H9 (cell line): ENCODE measurements around the gene BIVM. TPM values are rescaled to one million over a fixed set of nuclear protein-coding genes. Genes with fewer than 3 reads are reported as not detected.

Source experiments
- DNase-seq: peaks from one replicate; pipeline ENCODE4 v3.0.0-alpha.2; 2017
- H2AFZ ChIP-seq: one replicate; pipeline ENCODE4 v1.6.1; 2013; ENCODE audit warnings: mild to moderate bottlenecking, low read length, control low read depth, moderate library complexity
- H2AK5ac ChIP-seq: 2 replicates; pipeline ENCODE4 v1.6.1; 2013; ENCODE audit warnings: low read length, control low read depth, mixed read lengths; ENCODE audit not compliant: insufficient read length
- H2BK120ac ChIP-seq: one replicate; pipeline ENCODE4 v1.6.1; 2013; ENCODE audit warnings: low read depth, mild to moderate bottlenecking, low read length, control low read depth, inconsistent platforms; ENCODE audit not compliant: poor library complexity, severe bottlenecking
- H2BK12ac ChIP-seq: 2 replicates; pipeline ENCODE4 v1.6.1; 2013; ENCODE audit warnings: low read length, control low read depth, mixed read lengths, low read depth; ENCODE audit not compliant: insufficient read length
- H2BK15ac ChIP-seq: 2 replicates; pipeline ENCODE4 v1.6.1; 2013; ENCODE audit warnings: low read depth, low read length, control low read depth
- H2BK20ac ChIP-seq: one replicate; pipeline ENCODE4 v1.6.1; 2013; ENCODE audit warnings: low read depth, mild to moderate bottlenecking, low read length, control low read depth, inconsistent platforms; ENCODE audit not compliant: poor library complexity, severe bottlenecking
- H2BK5ac ChIP-seq: 2 replicates; pipeline ENCODE4 v1.6.1; 2013; ENCODE audit warnings: low read length, control low read depth, mixed read lengths; ENCODE audit not compliant: insufficient read length
- H3K14ac ChIP-seq: 2 replicates; pipeline ENCODE4 v1.6.1; 2013; ENCODE audit warnings: low read length, control low read depth; ENCODE audit not compliant: insufficient read depth
- H3K18ac ChIP-seq: 2 replicates; pipeline ENCODE4 v1.6.1; 2013; ENCODE audit warnings: low read depth, mild to moderate bottlenecking, mixed read lengths, low read length, control low read depth; ENCODE audit not compliant: insufficient read length
- H3K23ac ChIP-seq: 2 replicates; pipeline ENCODE4 v1.6.1; 2013; ENCODE audit warnings: low read length, control low read depth, mixed read lengths, low read depth; ENCODE audit not compliant: insufficient read length
- H3K23me2 ChIP-seq: 2 replicates; pipeline ENCODE4 v1.6.1; 2013; ENCODE audit warnings: low read depth, mild to moderate bottlenecking, mixed read lengths, low read length, control low read depth; ENCODE audit not compliant: insufficient read length, poor library complexity, severe bottlenecking
- H3K27ac ChIP-seq: 2 replicates; pipeline ENCODE4 v1.5.1; 2013; ENCODE audit warnings: low read length, control low read depth, mixed read lengths, low read depth; ENCODE audit not compliant: insufficient read length
- H3K27me3 ChIP-seq: 2 replicates; pipeline ENCODE4 v1.6.1; 2013; ENCODE audit warnings: low read length, control low read depth, inconsistent platforms; ENCODE audit not compliant: insufficient read depth
- H3K4ac ChIP-seq: 2 replicates; pipeline ENCODE4 v1.6.1; 2013; ENCODE audit warnings: low read depth, mild to moderate bottlenecking, control low read depth, inconsistent platforms, low read length, moderate library complexity
- H3K4me1 ChIP-seq: 2 replicates; pipeline ENCODE4 v1.6.1; 2013; ENCODE audit warnings: low read length, control low read depth, inconsistent platforms; ENCODE audit not compliant: insufficient read depth
- H3K4me2 ChIP-seq: 2 replicates; pipeline ENCODE4 v1.6.1; 2013; ENCODE audit warnings: low read length, control low read depth, mixed read lengths; ENCODE audit not compliant: insufficient read length, insufficient read depth
- H3K56ac ChIP-seq: 2 replicates; pipeline ENCODE4 v1.6.1; 2013; ENCODE audit warnings: low read depth, mild to moderate bottlenecking, mixed read lengths, low read length, control low read depth; ENCODE audit not compliant: insufficient read length
- H3K79me1 ChIP-seq: 2 replicates; pipeline ENCODE4 v1.6.1; 2013; ENCODE audit warnings: low read depth, mild to moderate bottlenecking, moderate library complexity, low read length, control low read depth, inconsistent platforms; ENCODE audit not compliant: insufficient read depth, poor library complexity, severe bottlenecking
- H3K79me2 ChIP-seq: 2 replicates; pipeline ENCODE4 v1.6.1; 2013; ENCODE audit warnings: low read length, control low read depth, inconsistent platforms; ENCODE audit not compliant: insufficient read depth
- H3K9ac ChIP-seq: 2 replicates; pipeline ENCODE4 v1.6.1; 2013; ENCODE audit warnings: low read length, control low read depth, mixed read lengths; ENCODE audit not compliant: insufficient read length; ENCODE audit errors: extremely low read depth
- H3K9me3 ChIP-seq: one replicate; pipeline ENCODE4 v1.6.1; 2013; ENCODE audit warnings: low read depth, low read length, inconsistent platforms; ENCODE audit not compliant: control insufficient read depth
- H3T11ph ChIP-seq: one replicate; pipeline ENCODE4 v1.6.1; 2013; ENCODE audit warnings: mild to moderate bottlenecking, low read length, control low read depth, inconsistent platforms
- H4K20me1 ChIP-seq: one replicate; pipeline ENCODE4 v1.6.1; 2013; ENCODE audit not compliant: control insufficient read depth, insufficient read length, insufficient read depth
- H4K5ac ChIP-seq: 2 replicates; pipeline ENCODE4 v1.6.1; 2013; ENCODE audit warnings: low read depth, mild to moderate bottlenecking, mixed read lengths, low read length, control low read depth; ENCODE audit not compliant: insufficient read length
- H4K8ac ChIP-seq: replicated peaks from 2 replicates; pipeline ENCODE4 v1.6.1; 2013; ENCODE audit warnings: low read length, control low read depth, mixed read lengths, low read depth; ENCODE audit not compliant: insufficient read length
- H4K91ac ChIP-seq: 2 replicates; pipeline ENCODE4 v1.6.1; 2013; ENCODE audit warnings: low read depth, mild to moderate bottlenecking, moderate library complexity, mixed read lengths, low read length, control low read depth; ENCODE audit not compliant: insufficient read length
- H3K27ac Mint-ChIP-seq, 3 experiments: 2 replicates in 2 of 3; 3 replicates in 1 of 3; pipeline ENCODE4 v1.8.0; 2020 to 2021; ENCODE audit warnings: mixed read lengths in 3 of 3, mild to moderate bottlenecking in 1 of 3, moderate library complexity in 1 of 3
- H3K27me3 Mint-ChIP-seq: 2 replicates; pipeline ENCODE4 v1.8.0; 2021; ENCODE audit warnings: low read depth, mild to moderate bottlenecking, moderate library complexity, mixed read lengths
- H3K36me3 Mint-ChIP-seq, 3 experiments: 2 replicates in 2 of 3; 3 replicates in 1 of 3; pipeline ENCODE4 v1.8.0; 2020 to 2021; ENCODE audit warnings: low read depth in 3 of 3, mixed read lengths in 3 of 3; ENCODE audit not compliant: insufficient read depth in 1 of 3
- H3K4me1 Mint-ChIP-seq, 2 experiments: 2 replicates each; pipeline ENCODE4 v1.8.0; 2020; ENCODE audit warnings: mixed read lengths in 2 of 2
- H3K4me3 Mint-ChIP-seq, 2 experiments: 2 replicates in 1 of 2; 3 replicates in 1 of 2; pipeline ENCODE4 v1.8.0; 2020 to 2021; ENCODE audit warnings: mild to moderate bottlenecking in 2 of 2, mixed read lengths in 2 of 2, moderate library complexity in 1 of 2
- H3K9me3 Mint-ChIP-seq, 2 experiments: 2 replicates in 1 of 2; 3 replicates in 1 of 2; pipeline ENCODE4 v1.8.0; 2020; ENCODE audit warnings: mild to moderate bottlenecking in 2 of 2, mixed read lengths in 2 of 2, moderate library complexity in 1 of 2
- CTCF ChIP-seq: fragments of 200-600 bp; sonication (generic); conservative IDR thresholded peaks from 3 replicates; pipeline ENCODE4 v1.8.0; 2021; ENCODE audit warnings: antibody characterized with exemption, mild to moderate bottlenecking
- whole genome bisulfite sequencing: extraction: QIAGEN DNeasy Blood & Tissue Kit; methylation state at CpG from one replicate; pipeline ENCODE4 v1.1.7; 2013; ENCODE audit warnings: missing lambda C conversion rate, low lambda C conversion rate, mixed read lengths; ENCODE audit not compliant: insufficient read length; ENCODE audit errors: extremely low coverage; 5-methylcytosine and 5-hydroxymethylcytosine counted together
- total RNA-seq: library from RNA; stranded (reverse); gene quantifications from 2 replicates; pipeline ENCODE4 v1.2.1, GENCODE V29; 2021

Gene BIVM
- total RNA-seq, 1 experiment from 2014 or later, result 9.0 TPM

- Histone ChIP-seq H3K9ac (no peak overlapping the region), H2AK5ac (no peak overlapping the region), H3K79me1 (no peaks in the 10 kb centered on the region), H2BK12ac (no peak overlapping the region), H3K9me3 (no peaks in the 10 kb centered on the region), H3K27ac (no peak overlapping the region), H4K20me1 (no peaks in the 10 kb centered on the region), H3K4me2 (no peak overlapping the region), H3K14ac (no peak overlapping the region), H3K27me3 (no peaks in the 10 kb centered on the region), H4K8ac (no peak overlapping the region), H3K56ac (no peak overlapping the region), H2BK5ac (no peak overlapping the region), H2BK15ac (no peak overlapping the region), H2AFZ (no peak overlapping the region), H3T11ph (no peak overlapping the region), H4K5ac (no peak overlapping the region), H3K18ac (no peak overlapping the region), H3K23me2 (no peaks in the 10 kb centered on the region), H3K4ac (no peak overlapping the region), H2BK20ac (no peak overlapping the region), H3K4me1 (no peaks in the 10 kb centered on the region), H4K91ac (no peak overlapping the region), H2BK120ac (no peak overlapping the region), H3K23ac (no peak overlapping the region), H3K79me2 (no peaks in the 10 kb centered on the region)
- no peaks in the 10 kb centered on the region for H3K9me3 Mint-ChIP-seq
- no peaks in the 10 kb centered on the region; a peak in 2 of 7 replicates for H3K36me3 Mint-ChIP-seq
- H3K27me3 Mint-ChIP-seq, result no peaks in the 10 kb centered on the region
- WGBS, result no CpG with 5 or more reads among the region's 1 CpG
- no peaks in the 10 kb centered on the region for H3K4me1 Mint-ChIP-seq
- H3K4me3 Mint-ChIP-seq, result no peak overlapping the region
- TF ChIP-seq CTCF, result no peak
- no peak for DNase-seq
- no peak overlapping the region for H3K27ac Mint-ChIP-seq
Observed at GRCh38 chr13:102838273-102838672, 39.4 kb downstream of the BIVM start.
